Activated CD8-positive, alpha-beta memory T cell treated with anti-CD3 and anti-CD28 coated beads, Interleukin-2, amount 10 ng/mL, durations not matched to agents 7 days and 5 days (primary cell): ENCODE measurements around the gene CAT. TPM values are rescaled to one million over a fixed set of nuclear protein-coding genes. Genes with fewer than 3 reads are reported as not detected.
"Not testable (repeated sequence)": the region's sequence is repeated elsewhere in the genome, so short reads cannot be mapped to it uniquely, and the experiment has no call there.

Experiments used
- ATAC-seq: fragments of 150-1000 bp; cut with Tn5 transposase; one replicate; pipeline ENCODE4 v1.10.0; 2021; ENCODE audit warnings: moderate library complexity
- CTCF ChIA-PET: fragments of 350-600 bp; sonication (Branson Sonifier 250); formaldehyde crosslinking; loops from one replicate; lab custom pipeline; 2021; ENCODE audit warnings: antibody characterized with exemption; lab: Charles Lee
- DNase-seq: peaks from one replicate; pipeline ENCODE4 v3.0.0-alpha.2; 2020
- H3K27ac Mint-ChIP-seq: one replicate; pipeline ENCODE4 v1.8.0; 2021; ENCODE audit warnings: mild to moderate bottlenecking, mixed read lengths
- H3K27me3 Mint-ChIP-seq: one replicate; pipeline ENCODE4 v1.8.0; 2021; ENCODE audit warnings: mixed read lengths
- H3K36me3 Mint-ChIP-seq: one replicate; pipeline ENCODE4 v1.8.0; 2021; ENCODE audit warnings: mild to moderate bottlenecking, mixed read lengths
- H3K4me1 Mint-ChIP-seq: one replicate; pipeline ENCODE4 v1.8.0; 2021; ENCODE audit warnings: mixed read lengths
- H3K4me3 Mint-ChIP-seq: one replicate; pipeline ENCODE4 v1.8.0; 2021; ENCODE audit warnings: mild to moderate bottlenecking, moderate library complexity, mixed read lengths
- H3K9me3 Mint-ChIP-seq: one replicate; pipeline ENCODE4 v1.8.0; 2022; ENCODE audit warnings: low read depth, mixed read lengths
- total RNA-seq, 2 experiments: library from RNA; stranded (reverse); gene quantifications; one replicate each; pipeline ENCODE4 v1.2.3, GENCODE V29; 2021

Gene CAT
- total RNA-seq, 2 experiments from 2014 or later: 21.6 to 30.1 TPM

DNA sequence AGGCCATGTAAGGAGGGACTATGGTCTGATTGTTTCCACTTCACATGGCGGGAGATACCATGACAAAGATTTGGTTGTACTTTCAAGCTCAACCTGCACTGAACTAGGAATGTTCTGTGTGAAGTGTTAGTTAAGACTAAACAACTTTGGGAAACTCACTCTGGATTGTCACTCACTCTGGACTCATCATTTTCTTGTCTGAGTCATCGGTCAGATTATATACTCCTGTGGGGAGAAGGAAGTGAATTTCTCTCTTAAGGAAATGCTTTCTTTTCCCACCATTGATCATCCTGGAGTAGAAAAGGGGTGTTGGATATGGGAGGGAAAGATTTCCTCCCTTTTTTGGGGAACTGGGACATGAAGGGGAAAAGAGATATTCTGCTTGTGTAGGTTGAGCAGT lies 26.9 kb upstream of the CAT start:
- H3K9me3 Mint-ChIP-seq: peaks cover 16% of the 10 kb centered on the region

DNA sequence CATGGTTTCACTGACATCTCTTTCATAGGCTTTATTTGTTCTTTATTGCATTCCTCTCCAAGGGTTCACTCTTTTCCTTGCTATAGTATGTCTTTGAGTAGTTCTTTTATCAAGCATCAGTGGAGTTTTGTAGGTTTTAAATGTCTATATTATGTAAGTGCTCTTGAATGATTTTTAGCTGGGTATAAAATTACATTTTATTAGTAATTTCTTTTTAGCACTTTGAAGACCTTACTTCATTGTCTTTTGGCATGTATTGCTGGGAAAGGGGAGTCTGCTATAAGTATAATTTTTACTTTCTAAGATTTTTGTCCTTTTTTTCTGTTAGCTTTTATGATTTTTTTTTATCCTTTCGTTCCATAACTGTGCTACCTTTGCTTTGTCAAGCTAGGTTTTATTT lies 25.5 kb upstream of the CAT start:
- H3K36me3 Mint-ChIP-seq: peaks cover 3% of the 10 kb centered on the region
- CTCF ChIA-PET: no interaction called here
- no peak overlapping the region for H3K4me3 Mint-ChIP-seq
- H3K9me3 Mint-ChIP-seq: peaks cover 16% of the 10 kb centered on the region
- peaks cover 28% of the 10 kb centered on the region for H3K27me3 Mint-ChIP-seq
- DNase-seq (no peak), ATAC-seq (no peak)
- no peak overlapping the region for H3K27ac Mint-ChIP-seq
- no peaks in the 10 kb centered on the region for H3K4me1 Mint-ChIP-seq

More for the DNA sequence above, 26.9 kb upstream of the CAT start:
- no peak overlapping the region for H3K27ac Mint-ChIP-seq
- DNase-seq (no peak), ATAC-seq (no peak)
- H3K4me3 Mint-ChIP-seq: no peak overlapping the region
- peaks cover 3% of the 10 kb centered on the region for H3K36me3 Mint-ChIP-seq
- CTCF ChIA-PET: no interaction called here
- H3K27me3 Mint-ChIP-seq: peaks cover 28% of the 10 kb centered on the region
- no peaks in the 10 kb centered on the region for H3K4me1 Mint-ChIP-seq

DNA sequence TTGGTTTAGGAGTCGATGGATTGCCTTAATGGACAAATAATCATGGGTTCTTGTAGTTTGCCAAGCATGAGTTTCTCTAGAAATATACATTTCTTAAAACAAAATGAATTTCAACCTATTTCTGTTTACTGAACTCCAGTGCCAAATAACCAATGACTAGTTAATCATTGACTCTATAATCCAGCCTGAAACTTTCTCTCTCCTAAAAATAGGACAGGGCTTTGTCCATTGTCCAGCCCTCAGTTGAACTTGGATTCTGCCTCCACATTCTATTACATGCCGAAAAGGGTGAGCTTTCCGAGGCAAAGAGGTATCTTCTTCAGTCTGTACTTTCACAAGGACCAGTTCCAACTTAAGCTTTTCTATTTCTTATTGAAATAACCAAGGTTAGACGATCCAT lies 23.2 kb upstream of the CAT start:
- peaks cover 34% of the 10 kb centered on the region for H3K27me3 Mint-ChIP-seq
- H3K4me3 Mint-ChIP-seq: no peak overlapping the region
- CTCF ChIA-PET: no interaction called here
- no peak for ATAC-seq
- no peaks in the 10 kb centered on the region for H3K4me1 Mint-ChIP-seq
- no peak overlapping the region for H3K27ac Mint-ChIP-seq
- no peak for DNase-seq
- H3K36me3 Mint-ChIP-seq: peaks cover 3% of the 10 kb centered on the region
- H3K9me3 Mint-ChIP-seq: peaks cover 16% of the 10 kb centered on the region

DNA sequence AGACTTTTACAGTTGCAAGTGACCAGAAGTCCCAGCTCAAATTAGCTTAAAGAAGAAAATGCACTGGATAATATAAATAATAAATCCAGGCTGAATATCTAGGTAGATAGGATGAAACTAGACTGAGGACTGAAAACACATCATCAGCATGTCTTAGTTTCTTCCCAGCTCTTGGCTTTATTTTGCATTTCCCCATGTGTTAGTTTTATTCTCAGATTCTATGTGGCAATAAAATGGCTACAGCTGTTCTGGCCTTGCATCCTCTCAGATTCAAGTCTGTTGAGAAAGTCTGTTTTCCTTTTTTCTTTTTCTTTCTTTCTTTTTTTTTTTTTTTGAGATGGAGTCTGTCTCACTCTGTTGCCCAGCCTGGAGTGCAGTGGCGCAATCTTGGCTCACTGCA lies 22.6 kb upstream of the CAT start:
- CTCF ChIA-PET: no interaction called here
- no peaks in the 10 kb centered on the region for H3K4me1 Mint-ChIP-seq
- ATAC-seq (no peak), DNase-seq (no peak)
- no peak overlapping the region for H3K4me3 Mint-ChIP-seq
- H3K9me3 Mint-ChIP-seq: peaks cover 16% of the 10 kb centered on the region
- H3K27me3 Mint-ChIP-seq: peaks cover 39% of the 10 kb centered on the region
- H3K27ac Mint-ChIP-seq: no peak overlapping the region
- H3K36me3 Mint-ChIP-seq: peaks cover 3% of the 10 kb centered on the region

DNA sequence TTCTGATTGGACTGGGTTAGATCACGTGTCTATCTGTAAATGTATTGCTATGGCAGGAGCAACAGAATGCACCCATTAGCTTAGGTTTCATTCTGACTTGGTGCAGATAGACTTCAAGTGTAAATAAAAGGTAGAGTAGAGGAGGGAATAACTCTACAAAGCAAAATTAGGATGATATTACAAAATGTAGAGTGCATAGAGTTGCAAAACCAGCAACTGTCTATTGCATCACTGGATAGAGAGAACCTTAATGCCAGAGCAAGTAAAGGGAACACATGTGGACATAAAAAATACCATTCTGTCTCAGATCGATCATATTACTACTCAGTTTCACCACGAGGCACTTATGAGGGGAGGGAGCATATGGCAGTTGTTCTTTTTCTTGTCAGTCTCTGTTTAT lies 22.0 kb upstream of the CAT start:
- peaks cover 3% of the 10 kb centered on the region for H3K36me3 Mint-ChIP-seq
- peaks cover 14% of the 10 kb centered on the region for H3K9me3 Mint-ChIP-seq
- no peak overlapping the region for H3K27ac Mint-ChIP-seq
- H3K27me3 Mint-ChIP-seq: peaks cover 43% of the 10 kb centered on the region
- no peak for ATAC-seq
- DNase-seq: no peak
- no peaks in the 10 kb centered on the region for H3K4me1 Mint-ChIP-seq
- H3K4me3 Mint-ChIP-seq: no peak overlapping the region
- CTCF ChIA-PET: no interaction called here

DNA sequence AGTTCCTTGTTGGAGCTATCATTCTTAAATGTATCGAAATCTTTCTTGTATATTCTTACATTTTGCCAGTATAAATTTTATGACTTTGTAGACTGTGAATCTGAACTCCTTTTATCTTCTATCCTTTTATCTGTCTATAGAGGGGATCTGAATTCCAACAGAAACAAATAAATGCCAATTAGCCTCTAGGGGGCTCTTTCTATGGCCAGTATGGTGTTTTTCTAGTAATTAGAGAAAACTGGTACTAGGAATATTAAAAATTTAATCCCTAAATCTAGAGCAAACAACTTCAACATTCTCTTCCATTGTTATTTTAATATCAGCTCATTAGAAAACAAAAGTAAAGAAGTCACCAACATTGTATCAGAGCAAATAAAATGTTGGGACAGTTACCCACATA lies 21.5 kb upstream of the CAT start:
- DNase-seq (no peak), ATAC-seq (no peak)
- H3K9me3 Mint-ChIP-seq: peaks cover 11% of the 10 kb centered on the region
- peaks cover 3% of the 10 kb centered on the region for H3K36me3 Mint-ChIP-seq
- H3K4me3 Mint-ChIP-seq: no peak overlapping the region
- CTCF ChIA-PET: no interaction called here
- no peaks in the 10 kb centered on the region for H3K4me1 Mint-ChIP-seq
- no peak overlapping the region for H3K27ac Mint-ChIP-seq
- H3K27me3 Mint-ChIP-seq: peaks cover 43% of the 10 kb centered on the region

DNA sequence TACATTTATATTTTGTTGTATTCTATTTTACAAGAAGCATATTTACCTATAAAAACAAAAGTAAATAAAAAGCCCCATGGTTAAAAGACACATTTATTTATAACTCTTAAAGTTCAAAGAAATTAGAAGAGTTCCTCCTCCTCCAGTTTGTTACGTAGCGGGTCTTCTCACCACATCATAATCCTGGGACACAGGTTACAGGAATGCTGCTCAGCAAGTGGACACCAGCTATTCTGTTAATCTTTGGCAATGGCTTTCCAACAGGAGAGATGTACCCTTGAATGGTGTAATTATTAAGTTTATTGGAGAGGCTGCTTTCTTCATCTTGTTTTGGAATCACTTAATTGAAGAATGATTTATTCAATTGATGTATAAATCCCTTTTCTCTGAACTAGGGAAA lies 19.6 kb upstream of the CAT start:
- Mint-ChIP-seq H3K27me3 (peaks cover 40% of the 10 kb centered on the region), H3K4me1 (no peaks in the 10 kb centered on the region), H3K4me3 (no peak overlapping the region), H3K9me3 (peaks cover 2% of the 10 kb centered on the region), H3K27ac (no peak overlapping the region), H3K36me3 (no peaks in the 10 kb centered on the region)
- DNase-seq (no peak), ATAC-seq (no peak)
- CTCF ChIA-PET: no interaction called here

DNA sequence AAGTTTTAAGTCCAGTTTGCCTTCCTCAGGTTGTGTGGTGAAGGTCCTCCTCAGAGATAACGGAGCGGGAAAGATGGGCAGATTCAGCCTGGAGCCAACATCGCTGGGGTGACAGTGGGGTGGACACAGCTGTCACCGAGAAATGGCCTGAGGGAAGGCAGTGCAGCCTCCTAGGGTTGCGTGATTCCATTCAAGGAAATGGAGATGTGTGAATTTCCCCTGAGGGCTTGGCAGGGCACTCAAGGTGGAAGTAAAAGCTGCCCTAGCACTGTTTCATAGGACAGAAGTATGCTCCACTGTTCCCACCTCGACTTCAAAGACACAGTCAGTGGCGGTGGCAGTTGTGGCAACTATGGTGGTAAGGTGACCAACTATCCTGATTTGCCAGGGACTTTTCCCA lies 15.4 kb upstream of the CAT start:
- DNase-seq (no peak), ATAC-seq (no peak)
- Mint-ChIP-seq H3K36me3 (no peaks in the 10 kb centered on the region), H3K4me3 (no peak overlapping the region), H3K4me1 (no peaks in the 10 kb centered on the region), H3K9me3 (no peaks in the 10 kb centered on the region), H3K27me3 (peaks cover 30% of the 10 kb centered on the region), H3K27ac (no peak overlapping the region)
- CTCF ChIA-PET: no interaction called here

DNA sequence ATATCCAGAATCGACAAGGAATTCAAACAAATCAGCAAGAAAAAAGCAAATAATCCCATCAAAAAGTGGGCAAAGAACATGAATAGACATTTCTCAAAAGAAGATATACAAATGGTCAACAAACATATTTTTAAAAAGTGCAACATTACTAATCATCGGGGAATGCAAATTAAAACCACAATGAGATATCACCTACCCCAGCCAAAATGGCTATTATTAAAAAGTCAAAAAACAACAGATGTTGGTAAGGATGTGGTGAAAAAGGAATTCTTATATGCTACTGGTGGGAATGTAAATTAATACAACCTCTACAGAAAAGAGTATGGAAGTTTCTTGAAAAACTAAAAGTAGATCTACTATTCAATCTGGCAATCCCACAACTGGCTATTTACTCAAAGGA lies 13.9 kb upstream of the CAT start:
- CTCF ChIA-PET, H3K4me1 Mint-ChIP-seq, H3K4me3 Mint-ChIP-seq, DNase-seq, H3K9me3 Mint-ChIP-seq, H3K27ac Mint-ChIP-seq, ATAC-seq, H3K36me3 Mint-ChIP-seq: not testable (repeated sequence)
- H3K27me3 Mint-ChIP-seq: peaks cover 24% of the 10 kb centered on the region

DNA sequence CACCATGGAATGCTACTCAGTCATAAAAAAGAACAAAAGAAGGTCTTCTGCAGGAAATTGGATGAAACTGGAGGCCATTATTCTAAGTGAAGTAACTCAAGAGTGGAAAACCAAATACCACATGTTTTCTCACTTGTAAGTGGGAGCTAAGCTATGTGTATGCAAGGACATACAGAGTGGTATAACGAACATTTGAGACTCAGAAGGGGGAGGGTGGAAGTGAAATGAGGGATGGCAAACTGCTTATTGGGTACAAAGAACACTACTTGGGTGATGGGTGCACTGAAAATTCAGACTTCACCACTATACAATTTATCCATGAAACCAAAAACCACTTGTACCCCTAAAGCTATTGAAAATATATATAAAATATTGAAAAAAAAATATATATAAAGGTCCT lies 13.4 kb upstream of the CAT start:
- H3K9me3 Mint-ChIP-seq: no peaks in the 10 kb centered on the region
- no peak for ATAC-seq
- no peaks in the 10 kb centered on the region for H3K36me3 Mint-ChIP-seq
- H3K4me1 Mint-ChIP-seq: peaks cover 3% of the 10 kb centered on the region
- no peak for DNase-seq
- CTCF ChIA-PET: no interaction called here
- H3K27ac Mint-ChIP-seq: no peak overlapping the region
- H3K4me3 Mint-ChIP-seq: no peak overlapping the region
- peaks cover 24% of the 10 kb centered on the region for H3K27me3 Mint-ChIP-seq

DNA sequence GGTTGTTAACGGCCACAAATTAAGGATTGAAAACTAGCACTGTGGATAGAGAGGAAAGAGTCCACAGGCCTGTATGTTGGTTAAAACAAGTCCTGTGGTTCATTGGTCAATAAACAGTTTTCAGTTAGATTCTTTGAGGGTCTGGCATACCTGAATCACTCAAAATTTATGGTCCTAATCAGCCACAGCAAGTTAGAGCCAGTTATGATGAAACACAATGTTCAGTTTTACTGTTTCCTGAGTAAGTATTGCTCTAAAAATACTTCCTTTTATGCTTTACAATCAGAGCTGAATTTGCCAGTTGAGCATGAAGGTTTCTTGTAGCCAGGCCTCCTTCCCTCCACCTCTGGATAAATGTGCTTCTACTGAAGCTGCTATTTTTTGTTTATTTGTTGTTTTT lies 12.9 kb upstream of the CAT start:
- Mint-ChIP-seq H3K36me3 (no peaks in the 10 kb centered on the region), H3K27ac (no peak overlapping the region), H3K4me3 (no peak overlapping the region), H3K27me3 (peaks cover 19% of the 10 kb centered on the region), H3K9me3 (no peaks in the 10 kb centered on the region), H3K4me1 (peaks cover 3% of the 10 kb centered on the region)
- CTCF ChIA-PET: no interaction called here
- DNase-seq (no peak), ATAC-seq (no peak)

DNA sequence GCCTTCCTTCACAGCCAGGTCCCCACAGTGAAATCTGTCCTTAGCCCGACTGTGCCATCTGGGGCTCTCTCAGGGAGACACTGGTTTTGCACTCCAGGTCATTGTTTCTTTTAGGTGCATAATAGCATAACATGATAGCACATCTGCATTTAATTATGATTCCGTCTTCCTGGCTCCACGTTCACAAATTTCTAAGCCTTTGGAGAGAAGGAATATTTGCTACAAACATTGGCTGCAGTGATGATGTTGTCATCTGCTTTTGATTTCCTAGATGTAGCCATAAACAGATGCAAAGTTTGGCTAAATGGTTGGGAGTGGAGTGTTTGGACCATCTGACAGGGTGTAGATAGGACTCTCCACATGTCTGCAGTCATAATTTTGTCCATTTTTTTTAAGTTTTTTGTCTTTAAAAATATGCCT lies 12.0 kb upstream of the CAT start:
- H3K4me3 Mint-ChIP-seq: no peak overlapping the region
- peaks cover 3% of the 10 kb centered on the region for H3K4me1 Mint-ChIP-seq
- H3K27ac Mint-ChIP-seq: no peak overlapping the region

DNA sequence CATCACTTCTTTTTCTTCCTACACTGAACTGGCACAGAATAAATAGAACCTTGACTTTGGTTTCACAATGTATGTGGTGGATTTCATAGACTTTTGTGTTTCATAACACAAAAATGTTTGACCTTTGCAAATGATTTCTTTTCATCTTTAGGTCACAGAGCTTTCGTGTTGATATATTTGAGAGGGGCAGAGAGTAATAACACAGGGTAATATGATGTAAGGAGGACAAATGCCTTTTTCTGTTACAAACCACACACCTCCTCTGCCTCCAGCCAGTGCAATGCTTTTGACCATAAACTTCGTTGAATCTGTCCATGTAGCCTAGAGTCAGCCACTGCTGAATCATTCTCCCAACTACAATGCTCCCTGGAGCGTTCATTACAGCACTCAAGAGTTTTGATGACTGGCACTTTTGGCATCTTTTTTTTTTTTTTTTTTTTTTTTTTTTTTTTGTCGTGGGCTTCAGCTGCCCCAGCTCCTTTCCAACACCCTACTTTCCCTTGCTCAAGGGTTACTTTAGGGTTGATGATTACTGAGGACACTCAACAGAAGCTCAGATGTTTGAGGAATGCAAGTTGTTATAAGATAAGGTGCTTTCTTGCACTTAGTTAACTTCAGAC lies 11.4 kb upstream of the CAT start:
- no peak overlapping the region for H3K27ac Mint-ChIP-seq
- no peaks in the 10 kb centered on the region for H3K36me3 Mint-ChIP-seq
- H3K4me1 Mint-ChIP-seq: peaks cover 3% of the 10 kb centered on the region
- ATAC-seq: no peak
- CTCF ChIA-PET: interaction anchor here (1.8 kb wide), 1 partner anchor 41 kb away, joined by 4 read pairs; no protein-coding TSS in a partner anchor
- no peak for DNase-seq
- H3K9me3 Mint-ChIP-seq: no peaks in the 10 kb centered on the region
- H3K27me3 Mint-ChIP-seq: peaks cover 17% of the 10 kb centered on the region
- no peak overlapping the region for H3K4me3 Mint-ChIP-seq

More for the DNA sequence above, 12.0 kb upstream of the CAT start:
- DNase-seq (no peak), ATAC-seq (no peak)
- peaks cover 15% of the 10 kb centered on the region for H3K27me3 Mint-ChIP-seq
- no peaks in the 10 kb centered on the region for H3K36me3 Mint-ChIP-seq
- CTCF ChIA-PET: interaction anchor here (1.8 kb wide), 1 partner anchor 42 kb away, joined by 4 read pairs; no protein-coding TSS in a partner anchor
- no peaks in the 10 kb centered on the region for H3K9me3 Mint-ChIP-seq

DNA sequence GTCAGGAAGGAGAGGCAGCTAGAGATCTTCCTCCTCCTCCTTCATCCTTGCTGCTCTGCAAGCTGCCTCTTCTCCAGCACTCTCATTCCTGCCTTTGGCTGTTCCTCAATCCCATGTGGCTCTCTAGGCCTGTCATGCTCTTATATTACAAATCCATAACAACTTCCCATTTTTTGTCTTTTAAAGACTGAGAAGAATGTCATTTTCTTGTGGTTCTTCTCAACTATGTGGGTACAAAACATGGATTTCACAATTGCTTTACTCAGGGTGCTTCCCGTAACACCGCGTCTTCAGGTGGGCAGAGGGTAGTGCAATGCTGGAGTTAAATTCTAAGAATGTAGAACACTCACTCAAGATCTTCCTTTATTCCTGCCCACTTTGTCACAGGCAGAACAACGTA lies 6.8 kb upstream of the CAT start:
- H3K4me3 Mint-ChIP-seq: no peak overlapping the region
- H3K36me3 Mint-ChIP-seq: no peaks in the 10 kb centered on the region
- H3K27ac Mint-ChIP-seq: no peak overlapping the region
- ATAC-seq (no peak), DNase-seq (no peak)
- no peaks in the 10 kb centered on the region for H3K9me3 Mint-ChIP-seq
- H3K4me1 Mint-ChIP-seq: peaks cover 7% of the 10 kb centered on the region
- H3K27me3 Mint-ChIP-seq: peaks cover 15% of the 10 kb centered on the region
- CTCF ChIA-PET: no interaction called here
